Cardiac septum (tissue), 1 donor: ENCODE results near the gene HNRNPL. TPM values are rescaled to one million over a fixed set of nuclear protein-coding genes. Genes with fewer than 3 reads are reported as not detected.

ENCODE experiments used
- DNase-seq: peaks from one replicate; pipeline ENCODE4 v3.0.0-alpha.2; 2020; ENCODE audit warnings: low spot score
- intact Hi-C: fragments of 100-400 bp; cut with DNase I; formaldehyde crosslinking; loops from one replicate; pipeline ENCODE4 v1.14.0; 2022
- total RNA-seq: library from RNA; stranded (reverse); fragmentation: NEBNext Ultra II Directional; extraction: Animal tissue kit (Norgen Biotek cat#: 25700); gene quantifications from one replicate; pipeline ENCODE4 v1.2.1, GENCODE V29; 2021
- donor health status: DM: no; HTN: no; CAD: no.

The HNRNPL gene
- total RNA-seq, 1 donor from 2014 or later = 136 TPM

- intact Hi-C loops = loop anchor here (2.0 kb wide), 1 partner anchor 19 kb away; the partner anchor contains the start of gene ECH1
Observed at GRCh38 chr19:38849147-38849859, 483 bp downstream of the HNRNPL start.

GRCh38 chr19:38848299-38849146, 1.3 kb downstream of the HNRNPL start:
- no peak for DNase-seq
- intact Hi-C loops = loop anchor here (2.0 kb wide), 1 partner anchor 18 kb away; the partner anchor contains the start of gene ECH1

More at GRCh38 chr19:38849147-38849859, 483 bp downstream of the HNRNPL start:
- peak; percentile 97 for DNase-seq

GRCh38 chr19:38846097-38846496, 3.7 kb downstream of the HNRNPL start:
- DNase-seq = no peak
- intact Hi-C loops = no loop called here

GRCh38 chr19:38845374-38846024, 4.3 kb downstream of the HNRNPL start:
- no peak for DNase-seq
- intact Hi-C loops = no loop called here

GRCh38 chr19:38844093-38844686, 5.6 kb downstream of the HNRNPL start:
- no peak for DNase-seq
- intact Hi-C loops = no loop called here

GRCh38 chr19:38843175-38843758, 6.5 kb downstream of the HNRNPL start:
- intact Hi-C loops = no loop called here
- no peak for DNase-seq

GRCh38 chr19:38842439-38843174, 7.2 kb downstream of the HNRNPL start:
- intact Hi-C loops = no loop called here
- no peak for DNase-seq

GRCh38 chr19:38841787-38842438, 7.9 kb downstream of the HNRNPL start:
- intact Hi-C loops = no loop called here
- DNase-seq = no peak

- no peak for DNase-seq
- intact Hi-C loops = no loop called here
Observed at GRCh38 chr19:38841180-38841766, 8.5 kb downstream of the HNRNPL start.

- DNase-seq = no peak
- intact Hi-C loops = no loop called here
Observed at GRCh38 chr19:38840583-38840968, 9.2 kb downstream of the HNRNPL start.

- DNase-seq = no peak
Observed at GRCh38 chr19:38839816-38840582, 9.8 kb downstream of the HNRNPL start.

GRCh38 chr19:38838986-38839761, 10.6 kb downstream of the HNRNPL start:
- DNase-seq = no peak
- intact Hi-C loops = loop anchor here (10.0 kb wide), 1 partner anchor 194 kb away; the partner anchor contains the start of gene ACTN4

More at GRCh38 chr19:38839816-38840582, 9.8 kb downstream of the HNRNPL start:
- intact Hi-C loops = loop anchor here (10.0 kb wide), 1 partner anchor 195 kb away; the partner anchor contains the start of gene ACTN4

- no peak for DNase-seq
- intact Hi-C loops = loop anchor here (10.0 kb wide), 1 partner anchor 194 kb away; the partner anchor contains the start of gene ACTN4
Observed at GRCh38 chr19:38838208-38838985, 11.4 kb downstream of the HNRNPL start.

GRCh38 chr19:38837656-38838121, 12.1 kb downstream of the HNRNPL start:
- intact Hi-C loops = loop anchor here (10.0 kb wide), 1 partner anchor 193 kb away; the partner anchor contains the start of gene ACTN4
- DNase-seq = no peak

- no peak for DNase-seq
- intact Hi-C loops = loop anchor here (10.0 kb wide), 1 partner anchor 192 kb away; the partner anchor contains the start of gene ACTN4
Observed at GRCh38 chr19:38836983-38837626, 12.7 kb downstream of the HNRNPL start.
